Gastrocnemius medialis (tissue), 4 donors: Measurements from ENCODE around the gene FAM107B.

ENCODE experiments used
- POLR2A ChIP-seq, 2 donors: fragments of 450-650 bp; IDR thresholded peaks; one replicate each; pipeline ENCODE4 v1.6.1; 2017; ENCODE audit warnings: antibody characterized with exemption in 2 of 2, mild to moderate bottlenecking in 2 of 2, moderate library complexity in 2 of 2
- TF ChIP-seq, protein P1 (sequence below), 5 experiments: fragments of 450-650 bp in 3 of 5; fragments of 200-600 bp in 2 of 5; sonication (generic) in 2 of 5; IDR thresholded peaks in 4 of 5; conservative IDR thresholded peaks in 1 of 5; 1 replicate in 4 of 5; 2 replicates in 1 of 5; pipeline ENCODE4 v1.5.1; 2016 to 2019; ENCODE audit warnings: antibody characterized with exemption in 5 of 5, mild to moderate bottlenecking in 3 of 5, moderate library complexity in 3 of 5

DNA sequence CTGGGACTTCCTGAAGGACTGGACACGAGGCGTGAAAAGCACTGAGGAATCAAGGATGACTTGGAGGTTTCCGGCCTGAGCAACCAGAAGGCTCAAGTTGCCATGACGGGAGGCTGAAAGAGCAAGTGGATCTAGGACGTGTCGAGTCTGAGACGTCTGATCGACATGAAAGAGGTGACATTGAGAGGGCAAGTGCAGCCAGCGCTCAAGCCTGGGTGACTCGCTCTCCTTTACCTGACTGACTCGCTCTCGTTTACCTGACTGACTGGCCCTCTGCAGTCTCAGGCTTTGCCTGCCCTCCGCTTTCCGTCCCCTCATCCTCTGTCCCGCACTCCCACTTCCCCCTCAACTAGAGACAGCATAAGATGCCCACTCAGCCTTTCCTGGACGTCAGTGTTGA is 241.4 kb downstream of the FAM107B start:
- no peak for TF ChIP-seq POLR2A (IDR thresholded peaks at IDR 0.05)
- TF ChIP-seq, protein P1, sequence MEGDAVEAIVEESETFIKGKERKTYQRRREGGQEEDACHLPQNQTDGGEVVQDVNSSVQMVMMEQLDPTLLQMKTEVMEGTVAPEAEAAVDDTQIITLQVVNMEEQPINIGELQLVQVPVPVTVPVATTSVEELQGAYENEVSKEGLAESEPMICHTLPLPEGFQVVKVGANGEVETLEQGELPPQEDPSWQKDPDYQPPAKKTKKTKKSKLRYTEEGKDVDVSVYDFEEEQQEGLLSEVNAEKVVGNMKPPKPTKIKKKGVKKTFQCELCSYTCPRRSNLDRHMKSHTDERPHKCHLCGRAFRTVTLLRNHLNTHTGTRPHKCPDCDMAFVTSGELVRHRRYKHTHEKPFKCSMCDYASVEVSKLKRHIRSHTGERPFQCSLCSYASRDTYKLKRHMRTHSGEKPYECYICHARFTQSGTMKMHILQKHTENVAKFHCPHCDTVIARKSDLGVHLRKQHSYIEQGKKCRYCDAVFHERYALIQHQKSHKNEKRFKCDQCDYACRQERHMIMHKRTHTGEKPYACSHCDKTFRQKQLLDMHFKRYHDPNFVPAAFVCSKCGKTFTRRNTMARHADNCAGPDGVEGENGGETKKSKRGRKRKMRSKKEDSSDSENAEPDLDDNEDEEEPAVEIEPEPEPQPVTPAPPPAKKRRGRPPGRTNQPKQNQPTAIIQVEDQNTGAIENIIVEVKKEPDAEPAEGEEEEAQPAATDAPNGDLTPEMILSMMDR (IDR thresholded peaks at IDR 0.05 in 4 of 5, conservative IDR thresholded peaks at IDR 0.05 in 1 of 5), result no peak
